ENCODE measurements around the gene TSPAN18.

Gene TSPAN18

DNA sequence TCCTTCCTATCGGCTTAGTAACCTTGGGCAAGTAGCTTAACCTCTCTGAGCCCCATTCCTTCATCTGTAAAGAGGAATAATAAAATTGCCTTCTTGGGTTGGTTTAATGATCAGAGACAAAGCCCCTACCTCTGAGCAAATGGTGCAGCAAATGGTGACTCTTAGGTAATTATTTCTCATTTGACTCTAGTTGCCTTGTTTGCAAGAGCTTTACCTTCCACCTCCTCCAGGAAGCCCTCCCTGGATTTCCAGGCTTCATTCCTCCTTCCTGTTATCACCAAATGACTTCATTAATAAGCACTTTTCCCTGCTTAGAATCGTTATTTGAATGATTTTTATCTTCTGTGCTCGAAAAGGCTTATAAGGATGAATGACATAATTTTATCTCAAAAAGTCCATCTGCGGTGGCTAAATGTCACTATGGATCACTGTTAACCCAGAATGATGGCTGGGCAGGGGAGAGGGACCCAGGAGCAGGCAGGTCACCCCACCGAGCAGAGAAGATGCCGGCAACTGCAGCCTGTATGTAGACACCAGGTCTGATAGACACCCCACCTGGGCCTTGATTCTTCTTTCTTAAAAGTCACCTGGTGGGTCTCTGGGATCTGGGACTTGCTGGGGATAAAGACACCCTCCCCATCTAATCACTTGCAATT, 106.6 kb downstream of the TSPAN18 start:
- no peak overlapping the region for H2AFZ ChIP-seq (ENCODE audit: low read length)

DNA sequence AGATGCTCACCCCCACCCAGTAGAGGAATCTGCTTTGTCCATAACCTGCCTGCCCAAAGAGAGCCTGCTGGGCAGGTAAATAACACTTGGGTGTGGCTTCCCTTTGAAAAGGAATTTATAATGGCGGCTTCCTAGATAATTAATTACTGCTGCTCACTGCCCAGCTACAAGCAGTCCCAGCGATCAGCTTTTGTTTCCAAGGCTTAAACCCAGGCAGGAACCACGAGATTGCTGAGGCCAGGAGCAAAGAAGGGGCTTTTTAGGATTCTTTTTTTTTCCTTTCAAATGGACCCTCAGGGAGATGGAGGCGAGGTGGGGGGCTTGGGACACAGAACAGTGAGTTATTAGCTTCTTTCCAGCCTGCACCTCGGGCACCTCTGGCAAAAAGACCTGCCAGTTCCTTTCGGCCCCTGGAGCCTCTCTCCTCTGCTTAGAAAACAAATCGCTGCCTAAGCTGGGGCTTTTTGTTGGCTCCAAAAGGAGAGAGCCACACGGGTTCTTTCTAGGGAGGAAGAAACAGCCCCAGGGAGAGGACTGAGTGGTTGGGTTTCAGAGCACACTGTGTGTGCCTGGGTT, 107.2 kb downstream of the TSPAN18 start:
- Histone ChIP-seq H3K9me3 (ENCODE audit: insufficient read depth, low read depth, low read length) (no peaks in the 10 kb centered on the region), H4K20me1 (ENCODE audit: insufficient read depth, low read length, poor library complexity, severe bottlenecking) (no peaks in the 10 kb centered on the region), H3F3A (ENCODE audit: low read depth) (no peaks in the 10 kb centered on the region), H3K79me2 (ENCODE audit: insufficient read depth, low read length) (no peaks in the 10 kb centered on the region), H3K4me2 (ENCODE audit: low read depth, low read length, poor library complexity, severe bottlenecking) (no peak overlapping the region), H3K9ac (ENCODE audit: low read depth, low read length, poor library complexity, severe bottlenecking) (no peak overlapping the region), H3K27me3 (ENCODE audit: insufficient read depth, low read length, poor library complexity, severe bottlenecking) (no peaks in the 10 kb centered on the region), H3K9me2 (replicated peaks; ENCODE audit: low read depth, low read length) (no peaks in the 10 kb centered on the region), H3K4me1 (ENCODE audit: insufficient read depth, low read length, poor library complexity, severe bottlenecking) (peaks cover 6% of the 10 kb centered on the region), H3K36me3 (ENCODE audit: insufficient read depth, low read length) (no peaks in the 10 kb centered on the region), H3K4me3 (ENCODE audit: low read length, poor library complexity, severe bottlenecking) (no peak overlapping the region), H2AFZ (ENCODE audit: low read length) (no peak overlapping the region)
- TF ChIP-seq CTCF (conservative IDR thresholded peaks at IDR 0.05; ENCODE audit: low read length) (no peak), EZH2phosphoT487 (IDR thresholded peaks at IDR 0.05; ENCODE audit: borderline replicate concordance) (no peak)

More for the DNA sequence above, 106.6 kb downstream of the TSPAN18 start:
- H3K4me2 ChIP-seq (ENCODE audit: low read depth, low read length, poor library complexity, severe bottlenecking): no peak overlapping the region
- H3K4me1 ChIP-seq (ENCODE audit: insufficient read depth, low read length, poor library complexity, severe bottlenecking): peaks cover 6% of the 10 kb centered on the region
- H3K36me3 ChIP-seq (ENCODE audit: insufficient read depth, low read length): no peaks in the 10 kb centered on the region
- H4K20me1 ChIP-seq (ENCODE audit: insufficient read depth, low read length, poor library complexity, severe bottlenecking): no peaks in the 10 kb centered on the region
- H3F3A ChIP-seq (ENCODE audit: low read depth): no peaks in the 10 kb centered on the region
- no peak overlapping the region for H3K9ac ChIP-seq (ENCODE audit: low read depth, low read length, poor library complexity, severe bottlenecking)
- no peaks in the 10 kb centered on the region for H3K9me2 ChIP-seq (replicated peaks; ENCODE audit: low read depth, low read length)
- no peaks in the 10 kb centered on the region for H3K27me3 ChIP-seq (ENCODE audit: insufficient read depth, low read length, poor library complexity, severe bottlenecking)
- no peaks in the 10 kb centered on the region for H3K79me2 ChIP-seq (ENCODE audit: insufficient read depth, low read length)
- TF ChIP-seq EZH2phosphoT487 (IDR thresholded peaks at IDR 0.05; ENCODE audit: borderline replicate concordance) (no peak), CTCF (conservative IDR thresholded peaks at IDR 0.05; ENCODE audit: low read length) (no peak)
- no peaks in the 10 kb centered on the region for H3K9me3 ChIP-seq (ENCODE audit: insufficient read depth, low read depth, low read length)
- H3K4me3 ChIP-seq (ENCODE audit: low read length, poor library complexity, severe bottlenecking): no peak overlapping the region

DNA sequence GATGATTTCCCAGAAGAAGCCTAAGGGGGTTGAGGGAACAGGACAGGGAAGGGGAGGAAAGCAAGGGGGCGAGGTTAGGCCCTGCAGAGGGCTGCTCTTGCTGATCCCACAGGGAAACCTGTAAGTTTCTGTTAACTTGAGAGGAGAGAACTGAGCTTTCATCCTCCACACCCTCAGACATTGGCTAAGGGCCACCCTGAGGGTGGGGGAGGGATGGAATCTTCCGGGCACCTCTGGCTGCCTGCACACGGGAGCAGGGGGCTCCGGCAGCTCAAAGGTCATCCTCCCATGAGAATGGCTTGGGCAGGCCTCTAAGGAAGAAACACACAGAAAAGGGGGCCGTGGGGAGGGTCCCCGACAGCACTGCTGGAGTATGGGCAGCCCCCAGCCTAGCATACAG, 108.1 kb downstream of the TSPAN18 start:
- Histone ChIP-seq H3K9me2 (replicated peaks; ENCODE audit: low read depth, low read length) (no peaks in the 10 kb centered on the region), H3K9me3 (ENCODE audit: insufficient read depth, low read depth, low read length) (no peaks in the 10 kb centered on the region), H4K20me1 (ENCODE audit: insufficient read depth, low read length, poor library complexity, severe bottlenecking) (no peaks in the 10 kb centered on the region), H3K4me2 (ENCODE audit: low read depth, low read length, poor library complexity, severe bottlenecking) (no peak overlapping the region), H3K36me3 (ENCODE audit: insufficient read depth, low read length) (no peaks in the 10 kb centered on the region), H3K27me3 (ENCODE audit: insufficient read depth, low read length, poor library complexity, severe bottlenecking) (no peaks in the 10 kb centered on the region), H3K4me3 (ENCODE audit: low read length, poor library complexity, severe bottlenecking) (no peak overlapping the region), H3K9ac (ENCODE audit: low read depth, low read length, poor library complexity, severe bottlenecking) (no peak overlapping the region), H2AFZ (ENCODE audit: low read length) (no peak overlapping the region), H3K79me2 (ENCODE audit: insufficient read depth, low read length) (no peaks in the 10 kb centered on the region), H3K4me1 (ENCODE audit: insufficient read depth, low read length, poor library complexity, severe bottlenecking) (peaks cover 10% of the 10 kb centered on the region), H3F3A (ENCODE audit: low read depth) (no peaks in the 10 kb centered on the region)
- TF ChIP-seq EZH2phosphoT487 (IDR thresholded peaks at IDR 0.05; ENCODE audit: borderline replicate concordance) (no peak), CTCF (conservative IDR thresholded peaks at IDR 0.05; ENCODE audit: low read length) (no peak)
